Lower lobe of right lung (tissue), 2 donors: ENCODE data around the gene YBX3. TPM values are rescaled to one million over a fixed set of nuclear protein-coding genes. Genes with fewer than 3 reads are reported as not detected.

ENCODE experiments used
- ATAC-seq, 2 donors: fragments of 200-7000 bp; cut with Tn5 transposase; one replicate each; pipeline ENCODE4 v1.9.1; 2020 to 2022; ENCODE audit warnings: mild to moderate bottlenecking in 2 of 2, moderate library complexity in 2 of 2
- DNase-seq: peaks from one replicate; pipeline ENCODE4 v3.0.0-alpha.2; 2020
- H3K27ac ChIP-seq: fragments of 200-600 bp; one replicate; pipeline ENCODE4 v1.8.0; 2022
- H3K27me3 ChIP-seq: fragments of 200-600 bp; one replicate; pipeline ENCODE4 v1.8.0; 2022; ENCODE audit warnings: low read depth
- H3K36me3 ChIP-seq: fragments of 200-600 bp; one replicate; pipeline ENCODE4 v1.8.0; 2022; ENCODE audit warnings: mild to moderate bottlenecking
- H3K4me1 ChIP-seq: fragments of 200-600 bp; one replicate; pipeline ENCODE4 v1.8.0; 2022
- H3K4me3 ChIP-seq: fragments of 200-600 bp; one replicate; pipeline ENCODE4 v1.8.0; 2022; ENCODE audit warnings: mild to moderate bottlenecking
- H3K9me3 ChIP-seq: fragments of 200-600 bp; one replicate; pipeline ENCODE4 v1.8.0; 2022
- CTCF ChIP-seq: fragments of 200-600 bp; IDR thresholded peaks from one replicate; pipeline ENCODE4 v1.8.0; 2022; ENCODE audit warnings: antibody characterized with exemption, mild to moderate bottlenecking
- intact Hi-C: fragments of 100-400 bp; cut with DNase I; formaldehyde crosslinking; loops from one replicate; pipeline ENCODE4 v1.11.0; 2022
- total RNA-seq: library from RNA; stranded (reverse); fragmentation: NEBNext Ultra II Directional; extraction: Animal tissue kit (Norgen Biotek cat#: 25700); gene quantifications from one replicate; pipeline ENCODE4 v1.2.1, GENCODE V29; 2021
- donor health status: DM: no; HTN: yes; CAD: no; lungs with severe emphysema.

Gene YBX3
- total RNA-seq, 1 donor from 2014 or later, result 278 TPM

DNA sequence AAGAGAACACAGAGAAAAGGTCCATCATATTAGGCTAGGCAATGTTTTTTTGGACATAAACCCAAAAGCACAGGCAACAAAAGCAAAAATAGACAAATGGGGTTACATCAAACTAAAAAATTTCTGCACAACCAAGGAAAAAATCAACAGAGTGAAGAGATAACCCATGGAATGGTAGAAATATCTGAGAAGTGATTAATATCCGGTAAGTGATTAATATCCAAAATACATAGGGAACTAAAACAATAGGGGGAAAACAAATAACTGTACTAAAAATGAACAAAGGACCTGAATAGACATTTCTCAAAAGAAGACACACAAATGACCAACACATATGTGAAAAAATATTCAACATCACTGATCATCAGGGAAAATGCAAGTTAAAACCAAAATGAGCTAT lies 53.6 kb downstream of the YBX3 start:
- H3K9me3 ChIP-seq, result no peaks in the 10 kb centered on the region
- TF ChIP-seq CTCF, result no peak
- ATAC-seq, result no peak
- H3K4me1 ChIP-seq, result peaks cover 10% of the 10 kb centered on the region
- no peaks in the 10 kb centered on the region for H3K36me3 ChIP-seq
- no peaks in the 10 kb centered on the region for H3K27me3 ChIP-seq
- intact Hi-C loops, result no loop called here
- no peak overlapping the region for H3K27ac ChIP-seq
- no peak overlapping the region for H3K4me3 ChIP-seq
- no peak for DNase-seq

GRCh38 chr12:10668526-10668925 lies 54.6 kb downstream of the YBX3 start:
- Histone ChIP-seq H3K9me3 (no peaks in the 10 kb centered on the region), H3K27ac (no peak overlapping the region), H3K36me3 (no peaks in the 10 kb centered on the region), H3K4me1 (peaks cover 1% of the 10 kb centered on the region), H3K27me3 (no peaks in the 10 kb centered on the region), H3K4me3 (peak overlapping the region; percentile 9)
- ATAC-seq (peak in 1 of 2 donors; percentile 63), DNase-seq (no peak)
- intact Hi-C loops, result no loop called here
- TF ChIP-seq CTCF, result no peak

DNA sequence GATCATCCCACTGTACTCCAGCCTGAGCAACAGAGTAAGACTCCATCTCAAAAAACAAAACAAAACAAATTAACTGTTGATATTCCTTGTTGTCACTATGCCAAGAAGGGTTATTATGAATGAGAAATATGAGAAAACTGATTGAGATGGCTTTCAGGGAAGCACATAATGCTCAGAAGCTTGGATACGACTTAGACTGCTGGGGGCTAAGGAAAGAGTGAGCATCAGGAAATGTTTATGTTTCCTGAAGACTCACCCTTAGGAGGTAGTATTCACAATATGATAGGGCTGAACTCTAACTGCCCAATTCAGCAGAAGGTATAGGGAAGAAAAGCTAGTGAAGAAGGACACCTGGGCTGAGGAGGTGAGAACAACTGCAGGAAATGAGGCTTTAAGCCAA lies 55.5 kb downstream of the YBX3 start:
- H3K27me3 ChIP-seq, result peaks cover 6% of the 10 kb centered on the region
- ATAC-seq, result no peak
- H3K27ac ChIP-seq, result no peak overlapping the region
- intact Hi-C loops, result no loop called here
- no peak for DNase-seq
- H3K9me3 ChIP-seq, result no peaks in the 10 kb centered on the region
- TF ChIP-seq CTCF, result no peak
- no peak overlapping the region for H3K4me3 ChIP-seq
- H3K36me3 ChIP-seq, result no peaks in the 10 kb centered on the region
- H3K4me1 ChIP-seq, result no peaks in the 10 kb centered on the region

- Histone ChIP-seq H3K27ac (no peak overlapping the region), H3K36me3 (no peaks in the 10 kb centered on the region), H3K4me1 (no peaks in the 10 kb centered on the region), H3K4me3 (no peak overlapping the region), H3K27me3 (peaks cover 6% of the 10 kb centered on the region), H3K9me3 (no peaks in the 10 kb centered on the region)
- ATAC-seq, result no peak
- intact Hi-C loops, result no loop called here
- TF ChIP-seq CTCF, result no peak
- DNase-seq, result no peak
Measured at GRCh38 chr12:10664499-10664898, 58.6 kb downstream of the YBX3 start.

- no peak overlapping the region for H3K4me3 ChIP-seq
- TF ChIP-seq CTCF, result no peak
- no peaks in the 10 kb centered on the region for H3K36me3 ChIP-seq
- intact Hi-C loops, result no loop called here
- H3K27ac ChIP-seq, result no peak overlapping the region
- DNase-seq, result no peak
- no peaks in the 10 kb centered on the region for H3K9me3 ChIP-seq
- ATAC-seq, result no peak
- H3K27me3 ChIP-seq, result peaks cover 6% of the 10 kb centered on the region
- no peaks in the 10 kb centered on the region for H3K4me1 ChIP-seq
Measured at GRCh38 chr12:10663869-10664268, 59.3 kb downstream of the YBX3 start.

- H3K9me3 ChIP-seq, result no peaks in the 10 kb centered on the region
- TF ChIP-seq CTCF, result no peak
Measured at GRCh38 chr12:10661338-10661737, 61.8 kb downstream of the YBX3 start.

More at GRCh38 chr12:10661338-10661737, 61.8 kb downstream of the YBX3 start:
- H3K4me1 ChIP-seq, result no peaks in the 10 kb centered on the region
- intact Hi-C loops, result no loop called here
- H3K27me3 ChIP-seq, result peaks cover 6% of the 10 kb centered on the region
- no peak overlapping the region for H3K4me3 ChIP-seq
- DNase-seq, result no peak
- ATAC-seq, result peak; percentile 19 to 37
- H3K36me3 ChIP-seq, result no peaks in the 10 kb centered on the region
- no peak overlapping the region for H3K27ac ChIP-seq
